ENCODE results near the gene NIPBL. TPM values are rescaled to one million over a fixed set of nuclear protein-coding genes. Genes with fewer than 3 reads are reported as not detected.

NIPBL gene
- total RNA-seq, 1 donor from 2014 or later = 67.3 TPM

- Histone ChIP-seq H3K4me1 (no peaks in the 10 kb centered on the region), H3K9me3 (no peaks in the 10 kb centered on the region), H3K27me3 (ENCODE audit: low read depth) (no peaks in the 10 kb centered on the region), H3K4me3 (no peak overlapping the region), H3K36me3 (no peaks in the 10 kb centered on the region), H3K27ac (no peak overlapping the region)
- ATAC-seq (no peak), DNase-seq (no peak)
- no peak for TF ChIP-seq CTCF (IDR thresholded peaks at IDR 0.05)
- intact Hi-C loops (cut with DNase I) = no loop called here
Observed at GRCh38 chr5:36855141-36855495, 21.5 kb upstream of the NIPBL start.

- no peak overlapping the region for H3K4me3 ChIP-seq
- no peaks in the 10 kb centered on the region for H3K9me3 ChIP-seq
- intact Hi-C loops (cut with DNase I) = no loop called here
- H3K27ac ChIP-seq = no peak overlapping the region
- DNase-seq (no peak), ATAC-seq (no peak)
- no peaks in the 10 kb centered on the region for H3K4me1 ChIP-seq
- no peaks in the 10 kb centered on the region for H3K27me3 ChIP-seq (ENCODE audit: low read depth)
- H3K36me3 ChIP-seq = no peaks in the 10 kb centered on the region
- TF ChIP-seq CTCF (IDR thresholded peaks at IDR 0.05) = no peak
Observed at GRCh38 chr5:36861871-36862270, 14.7 kb upstream of the NIPBL start.

DNA sequence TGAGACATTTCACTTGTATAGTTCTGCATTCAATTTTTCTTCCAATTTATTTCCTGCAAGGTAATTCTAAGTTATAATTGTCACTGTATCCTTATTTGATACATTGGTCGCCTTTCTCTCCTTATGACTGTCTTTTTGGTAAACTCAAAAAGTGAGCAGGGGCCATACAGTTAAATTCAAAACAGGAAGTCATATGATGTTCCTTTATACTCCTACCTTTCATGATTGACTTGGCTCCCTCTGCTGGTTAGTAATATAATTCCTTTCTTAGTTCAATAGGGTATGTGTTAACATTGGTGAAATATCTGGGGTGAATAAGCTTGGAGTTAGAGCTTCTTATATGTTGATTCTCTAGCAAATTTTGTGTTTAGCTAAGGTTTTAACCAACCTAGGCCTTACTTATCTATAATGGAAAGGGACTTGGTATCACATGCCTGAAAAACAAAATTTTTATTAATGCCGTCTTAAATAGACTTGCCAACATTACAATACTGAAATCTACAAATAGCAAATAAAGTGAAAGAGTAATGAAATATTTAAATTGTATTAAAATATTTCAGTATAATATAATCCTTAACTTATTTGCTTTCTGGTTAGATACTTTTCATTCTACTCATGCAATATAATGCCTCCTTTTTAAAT is 6.0 kb upstream of the NIPBL start:
- DNase-seq (no peak), ATAC-seq (peak; percentile 84)
- TF ChIP-seq CTCF (IDR thresholded peaks at IDR 0.05) = peak; percentile 69
- no peak overlapping the region for H3K27ac ChIP-seq
- peaks cover 16% of the 10 kb centered on the region for H3K4me1 ChIP-seq
- H3K4me3 ChIP-seq = no peak overlapping the region
- H3K36me3 ChIP-seq = no peaks in the 10 kb centered on the region
- no peaks in the 10 kb centered on the region for H3K9me3 ChIP-seq
- H3K27me3 ChIP-seq (ENCODE audit: low read depth) = no peaks in the 10 kb centered on the region
- intact Hi-C loops (cut with DNase I) = loop anchor here (5.0 kb wide), 1 partner anchor 128 kb away; no protein-coding TSS in a partner anchor

GRCh38 chr5:36874465-36874864 is 2.1 kb upstream of the NIPBL start:
- ATAC-seq (no peak), DNase-seq (no peak)
- intact Hi-C loops (cut with DNase I) = loop anchor here (5.0 kb wide), 1 partner anchor 132 kb away; no protein-coding TSS in a partner anchor
- Histone ChIP-seq H3K4me3 (peak overlapping the region; percentile 81), H3K27me3 (ENCODE audit: low read depth) (no peaks in the 10 kb centered on the region), H3K36me3 (no peaks in the 10 kb centered on the region), H3K9me3 (no peaks in the 10 kb centered on the region), H3K27ac (peak overlapping the region; percentile 95), H3K4me1 (peaks cover 23% of the 10 kb centered on the region)
- TF ChIP-seq CTCF (IDR thresholded peaks at IDR 0.05) = no peak

DNA sequence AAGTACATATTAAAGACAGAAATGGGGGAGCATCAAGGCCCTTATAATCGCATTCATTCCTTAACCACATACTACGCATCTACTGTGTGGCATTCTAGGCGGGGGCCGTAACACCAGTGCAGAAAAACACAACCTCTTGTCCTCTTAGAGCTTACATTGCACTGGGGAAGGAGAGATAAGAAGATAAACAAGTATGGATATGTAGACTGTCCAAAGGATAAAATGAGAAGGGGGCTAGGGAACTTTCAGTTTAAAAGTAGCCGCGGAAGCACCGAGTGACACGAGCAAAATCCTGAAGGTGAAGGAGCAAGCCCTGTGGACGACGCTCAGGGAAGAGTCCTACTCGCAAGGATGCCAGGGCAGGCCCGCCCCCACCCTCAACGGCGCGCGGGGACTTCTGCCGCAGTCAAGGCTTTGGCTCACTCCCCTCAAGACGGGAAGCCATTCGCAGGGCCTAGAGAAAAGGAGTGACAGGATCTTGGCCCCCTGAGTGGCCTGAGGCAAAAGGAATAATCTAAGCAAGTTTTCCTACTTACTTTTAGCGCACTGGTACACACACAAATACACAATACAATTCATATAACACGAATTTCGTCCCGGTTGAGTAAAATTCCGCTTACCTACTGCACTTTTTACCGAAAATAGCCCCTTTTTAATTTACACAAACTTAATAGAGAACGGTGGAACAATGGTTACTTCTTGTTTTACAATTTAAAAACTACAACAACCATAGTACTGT is 1.3 kb upstream of the NIPBL start:
- no peak for TF ChIP-seq CTCF (IDR thresholded peaks at IDR 0.05)
- ATAC-seq (peak; percentile 46 to 54), DNase-seq (peak; percentile 63)
- H3K27ac ChIP-seq = peak overlapping the region; percentile 95
- H3K9me3 ChIP-seq = no peaks in the 10 kb centered on the region
- peaks cover 30% of the 10 kb centered on the region for H3K4me1 ChIP-seq
- H3K4me3 ChIP-seq = peak overlapping the region; percentile 81
- H3K36me3 ChIP-seq = no peaks in the 10 kb centered on the region
- intact Hi-C loops (cut with DNase I) = no loop called here
- no peaks in the 10 kb centered on the region for H3K27me3 ChIP-seq (ENCODE audit: low read depth)

Data from lower lobe of right lung (tissue), 2 donors.